HUES48 (cell line): ENCODE data around the gene DPP10.
"Not testable (repeated sequence)": the region's sequence is repeated elsewhere in the genome, so short reads cannot be mapped to it uniquely, and the experiment has no call there.

Experiments
- H3K27ac ChIP-seq: one replicate; pipeline ENCODE4 v1.7.0; 2013; ENCODE audit warnings: low read depth, low read length, inconsistent platforms
- H3K27me3 ChIP-seq: 2 replicates; pipeline ENCODE4 v1.6.1; 2013; ENCODE audit warnings: mild to moderate bottlenecking, low read length; ENCODE audit not compliant: control insufficient read depth, insufficient read depth
- H3K36me3 ChIP-seq: 2 replicates; pipeline ENCODE4 v1.6.1; 2013; ENCODE audit warnings: low read length; ENCODE audit not compliant: control insufficient read depth, insufficient read depth
- H3K4me1 ChIP-seq: 2 replicates; pipeline ENCODE4 v1.6.1; 2013; ENCODE audit warnings: mild to moderate bottlenecking, low read length; ENCODE audit not compliant: control insufficient read depth, insufficient read depth
- H3K4me3 ChIP-seq: 2 replicates; pipeline ENCODE4 v1.5.1; 2013; ENCODE audit warnings: mild to moderate bottlenecking, low read depth, low read length
- H3K9ac ChIP-seq: 2 replicates; pipeline ENCODE4 v1.6.1; 2013; ENCODE audit warnings: mild to moderate bottlenecking, low read depth, low read length, moderate library complexity
- H3K9me3 ChIP-seq: 2 replicates; pipeline ENCODE4 v1.6.1; 2013; ENCODE audit warnings: low read length; ENCODE audit not compliant: control insufficient read depth, insufficient read depth

DPP10 gene

GRCh38 chr2:115389898-115390565 is 947.6 kb downstream of the DPP10 start:
- Histone ChIP-seq H3K9ac (no peak overlapping the region), H3K9me3 (no peaks in the 10 kb centered on the region), H3K36me3 (no peaks in the 10 kb centered on the region), H3K27me3 (no peaks in the 10 kb centered on the region), H3K27ac (no peak overlapping the region), H3K4me3 (no peak overlapping the region), H3K4me1 (peaks cover 25% of the 10 kb centered on the region)

GRCh38 chr2:115396579-115396978 is 954.1 kb downstream of the DPP10 start:
- Histone ChIP-seq H3K27me3 (no peaks in the 10 kb centered on the region), H3K9ac (no peak overlapping the region), H3K27ac (no peak overlapping the region), H3K4me3 (no peak overlapping the region), H3K4me1 (peaks cover 28% of the 10 kb centered on the region), H3K36me3 (no peaks in the 10 kb centered on the region), H3K9me3 (no peaks in the 10 kb centered on the region)

DNA sequence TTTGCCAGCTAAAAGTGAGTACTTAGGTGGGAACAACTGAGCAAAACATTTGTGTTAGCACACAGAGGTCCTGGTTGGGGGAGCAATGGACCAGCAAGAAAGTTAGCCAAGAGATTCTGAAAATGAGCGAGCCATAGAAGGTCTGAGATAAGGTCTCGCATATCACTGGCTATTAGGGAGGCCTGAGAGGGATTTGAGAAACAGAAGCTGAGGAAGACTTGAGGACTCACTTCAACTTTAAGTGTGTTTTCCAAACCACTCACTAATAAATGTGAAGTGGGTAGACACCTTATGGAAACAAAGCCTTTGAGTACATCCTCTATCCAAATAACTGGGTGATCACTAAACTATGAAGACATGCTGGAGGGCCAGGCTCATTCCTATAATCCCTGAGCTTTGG is 958.5 kb downstream of the DPP10 start:
- no peaks in the 10 kb centered on the region for H3K27me3 ChIP-seq
- no peak overlapping the region for H3K27ac ChIP-seq
- no peaks in the 10 kb centered on the region for H3K36me3 ChIP-seq
- no peak overlapping the region for H3K4me3 ChIP-seq
- peaks cover 14% of the 10 kb centered on the region for H3K4me1 ChIP-seq
- no peak overlapping the region for H3K9ac ChIP-seq
- H3K9me3 ChIP-seq: no peaks in the 10 kb centered on the region

DNA sequence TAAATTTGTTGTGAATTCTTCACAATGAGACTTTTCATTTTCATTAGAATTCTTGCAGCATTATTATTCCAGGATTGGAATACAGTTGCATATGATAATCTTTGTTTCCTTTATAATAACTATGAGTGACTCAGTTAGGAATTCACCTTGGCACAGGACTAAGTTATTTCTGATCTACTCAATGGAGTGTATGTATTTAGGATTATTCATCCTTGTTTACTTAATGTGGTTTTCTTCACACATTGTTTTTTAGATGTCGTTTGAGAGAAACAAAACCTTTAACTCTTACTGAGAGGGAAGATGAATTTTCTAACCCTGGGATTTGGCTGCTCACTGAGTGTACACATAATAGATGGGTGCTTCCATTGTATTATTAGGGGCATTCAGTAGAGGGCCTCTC is 970.1 kb downstream of the DPP10 start:
- Histone ChIP-seq H3K9ac (no peak overlapping the region), H3K27ac (no peak overlapping the region), H3K4me3 (no peak overlapping the region), H3K27me3 (no peaks in the 10 kb centered on the region), H3K4me1 (no peaks in the 10 kb centered on the region), H3K36me3 (no peaks in the 10 kb centered on the region), H3K9me3 (no peaks in the 10 kb centered on the region)

- Histone ChIP-seq H3K4me1 (no peaks in the 10 kb centered on the region), H3K27me3 (no peaks in the 10 kb centered on the region), H3K27ac (no peak overlapping the region), H3K9me3 (no peaks in the 10 kb centered on the region), H3K4me3 (no peak overlapping the region), H3K9ac (no peak overlapping the region), H3K36me3 (no peaks in the 10 kb centered on the region)
Measured at GRCh38 chr2:115413791-115414190, 971.4 kb downstream of the DPP10 start.

- H3K9ac ChIP-seq: no peak overlapping the region
- no peaks in the 10 kb centered on the region for H3K27me3 ChIP-seq
- no peaks in the 10 kb centered on the region for H3K9me3 ChIP-seq
- no peak overlapping the region for H3K4me3 ChIP-seq
- no peak overlapping the region for H3K27ac ChIP-seq
- H3K36me3 ChIP-seq: no peaks in the 10 kb centered on the region
- H3K4me1 ChIP-seq: no peaks in the 10 kb centered on the region
Measured at GRCh38 chr2:115414466-115414865, 972.0 kb downstream of the DPP10 start.

DNA sequence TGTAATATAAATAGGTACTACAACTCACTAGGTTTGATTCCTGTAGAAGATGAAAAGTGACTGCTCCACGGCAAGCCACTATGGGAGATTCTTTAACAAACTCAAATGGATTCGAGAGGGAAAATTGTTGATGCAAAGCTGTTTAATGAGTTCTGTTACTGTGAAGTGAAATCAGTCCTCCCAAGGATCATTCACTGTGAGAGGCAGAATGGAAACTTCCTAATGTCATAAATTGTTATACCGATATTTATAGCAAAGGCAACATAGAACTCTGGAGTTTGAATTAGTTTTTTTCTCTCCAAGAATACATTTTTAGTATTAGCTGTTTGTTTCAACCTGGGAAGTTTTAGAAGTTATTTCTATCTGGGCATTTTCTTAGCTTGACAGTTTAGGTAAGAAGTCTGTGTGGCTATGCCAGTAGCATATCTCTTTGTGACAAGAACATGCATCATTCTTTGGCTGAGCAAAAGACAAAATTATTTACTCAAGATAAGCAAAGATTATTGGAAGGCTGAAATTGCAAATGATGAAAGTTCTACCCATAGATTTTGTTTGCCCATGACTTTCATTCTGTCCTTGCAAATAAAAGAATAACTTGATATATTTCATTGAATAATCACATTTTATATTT is 979.7 kb downstream of the DPP10 start:
- H3K27ac ChIP-seq: no peak overlapping the region
- H3K9me3 ChIP-seq: no peaks in the 10 kb centered on the region
- no peak overlapping the region for H3K4me3 ChIP-seq
- H3K27me3 ChIP-seq: no peaks in the 10 kb centered on the region
- H3K36me3 ChIP-seq: no peaks in the 10 kb centered on the region
- H3K4me1 ChIP-seq: peaks cover 3% of the 10 kb centered on the region; the same call in 1 of the 2 replicates
- no peak overlapping the region for H3K9ac ChIP-seq

DNA sequence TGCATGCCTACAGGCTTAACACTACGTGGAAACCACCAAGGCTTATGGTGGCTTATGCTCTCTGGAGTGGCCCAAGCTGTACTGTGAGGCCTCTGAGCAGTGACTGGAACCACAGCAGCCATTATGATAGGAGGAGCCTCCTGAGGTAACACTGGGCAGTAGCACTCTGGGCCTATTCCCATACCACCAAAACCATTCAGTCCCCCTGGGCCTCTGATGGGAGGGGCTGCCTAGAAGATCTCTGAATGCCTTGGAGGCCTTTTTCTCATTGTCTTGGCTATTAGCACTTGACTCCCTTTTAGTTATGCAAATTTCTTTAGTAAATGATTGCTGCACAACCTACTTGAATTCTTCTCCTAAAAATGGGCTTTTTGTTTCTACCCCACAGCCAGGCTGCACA is 985.0 kb downstream of the DPP10 start:
- H3K9me3 ChIP-seq: peaks cover 10% of the 10 kb centered on the region; the same call in 1 of the 2 replicates
- peaks cover 6% of the 10 kb centered on the region; the same call in 1 of the 2 replicates for H3K4me1 ChIP-seq
- H3K27ac ChIP-seq: peak overlapping the region; percentile 90
- no peaks in the 10 kb centered on the region for H3K27me3 ChIP-seq
- no peak overlapping the region for H3K9ac ChIP-seq
- no peak overlapping the region for H3K4me3 ChIP-seq
- no peaks in the 10 kb centered on the region; the same call in 1 of the 2 replicates for H3K36me3 ChIP-seq

DNA sequence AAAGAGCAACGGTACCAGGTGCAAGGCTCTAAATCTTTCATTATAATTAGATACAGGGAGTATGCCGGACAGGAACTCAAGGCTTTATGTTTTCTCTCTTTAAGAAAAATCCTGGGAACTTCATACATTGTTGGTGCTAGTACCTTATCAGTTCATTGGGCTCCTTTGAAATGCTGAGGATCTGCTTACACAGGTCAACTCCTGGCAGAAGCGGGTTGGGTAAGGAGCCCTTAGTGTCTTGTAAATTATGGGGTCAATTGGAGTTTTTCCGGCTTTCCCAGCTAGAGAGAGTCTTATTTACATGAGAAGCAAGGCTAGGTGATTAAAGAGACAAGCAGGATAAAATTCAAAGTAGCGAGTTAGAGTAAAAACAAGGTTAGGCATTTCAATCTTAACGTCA is 998.3 kb downstream of the DPP10 start:
- Histone ChIP-seq H3K4me3 (peak overlapping the region; percentile 18), H3K27ac (peak overlapping the region; percentile 74)
- not testable (repeated sequence) for H3K36me3 ChIP-seq

GRCh38 chr2:115443539-115444185 is 1001.2 kb downstream of the DPP10 start:
- Histone ChIP-seq H3K4me1 (peaks cover 35% of the 10 kb centered on the region), H3K4me3 (no peak overlapping the region), H3K9ac (no peak overlapping the region), H3K27ac (peak overlapping the region; percentile 62), H3K9me3 (peaks cover 24% of the 10 kb centered on the region), H3K27me3 (peaks cover 3% of the 10 kb centered on the region; the same call in 1 of the 2 replicates), H3K36me3 (0 out of 2 replicates have a peak, but pooled peaks cover 6% of the 10 kb centered on the region)

More for the DNA sequence above, 998.3 kb downstream of the DPP10 start:
- Histone ChIP-seq H3K9me3 (peaks cover 11% of the 10 kb centered on the region), H3K4me1 (peaks cover 35% of the 10 kb centered on the region)
- H3K9ac ChIP-seq, H3K27me3 ChIP-seq: not testable (repeated sequence)

- H3K9ac ChIP-seq: no peak overlapping the region
- H3K36me3 ChIP-seq: no peaks in the 10 kb centered on the region
- H3K9me3 ChIP-seq: no peaks in the 10 kb centered on the region
- no peak overlapping the region for H3K27ac ChIP-seq
- no peaks in the 10 kb centered on the region for H3K4me1 ChIP-seq
- H3K4me3 ChIP-seq: no peak overlapping the region
- H3K27me3 ChIP-seq: no peaks in the 10 kb centered on the region
Measured at GRCh38 chr2:115460008-115460407, 1017.6 kb downstream of the DPP10 start.
